ENCODE measurements around the gene PARP6. TPM values are rescaled to one million over a fixed set of nuclear protein-coding genes. Genes with fewer than 3 reads are reported as not detected.

The PARP6 gene
- polyA plus RNA-seq, 1 donor (not counting 4 experiments of a cell fraction or from before 2014, with no cell fraction given), result 51.0 TPM

DNA sequence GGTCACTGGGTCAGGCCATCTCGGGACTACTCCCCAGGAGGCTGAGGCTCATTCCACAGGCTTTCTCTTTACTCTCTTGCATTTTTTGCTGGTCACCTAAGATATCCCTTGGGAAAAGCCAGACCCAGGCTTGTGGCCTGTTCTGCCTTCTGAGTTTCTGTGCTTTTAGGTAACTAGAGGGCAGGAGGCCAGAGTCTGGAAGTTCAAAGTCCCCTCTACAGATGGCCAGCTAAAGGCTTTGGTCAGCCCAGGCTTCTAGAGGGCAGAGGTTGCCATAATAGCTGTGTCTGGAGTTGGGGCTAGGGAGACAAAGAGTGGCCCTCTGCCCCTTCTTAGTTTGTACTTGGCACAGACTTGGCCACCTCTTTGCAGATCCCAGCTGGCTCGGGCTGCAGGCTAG, 8.4 kb upstream of the PARP6 start:
- dilution Hi-C loops (cut with MboI; ENCODE audit: extremely low pct_ligation_motif_present, low sequenced_read_pairs), result no loop called here
- no peaks in the 10 kb centered on the region for H3K27me3 ChIP-seq (ENCODE audit: control insufficient read depth, extremely low read depth, insufficient read depth, low read length)
- H3K9me3 ChIP-seq (ENCODE audit: control insufficient read depth, low read depth, low read length), result no peaks in the 10 kb centered on the region
- no peak overlapping the region for H3K27ac ChIP-seq (ENCODE audit: control insufficient read depth, insufficient read depth, low read length)
- H3K36me3 ChIP-seq (ENCODE audit: control insufficient read depth in 2 of 2, extremely low read depth in 1 of 2, insufficient read depth in 2 of 2, low read length in 2 of 2), result no peaks in the 10 kb centered on the region
- no peak overlapping the region for H3K4me3 ChIP-seq (ENCODE audit: control insufficient read depth in 2 of 3, extremely low read depth in 1 of 3, insufficient read depth in 2 of 3, low read depth in 1 of 3, low read length in 3 of 3)
- H3K4me2 ChIP-seq (ENCODE audit: control insufficient read depth, extremely low read depth, insufficient read depth, low read depth, low read length), result no peak overlapping the region
- H4K20me1 ChIP-seq (ENCODE audit: control insufficient read depth, extremely low read depth, insufficient read depth, low read length), result no peaks in the 10 kb centered on the region
- H2AFZ ChIP-seq (ENCODE audit: control insufficient read depth, low read length), result no peak overlapping the region
- no peaks in the 10 kb centered on the region for H3K9me1 ChIP-seq (ENCODE audit: control insufficient read depth, extremely low read depth, insufficient read depth, low read length)
- H3K9ac ChIP-seq (ENCODE audit: control insufficient read depth, extremely low read depth, insufficient read depth, low read length), result no peak overlapping the region
- peaks cover 14% of the 10 kb centered on the region for H3K4me1 ChIP-seq (ENCODE audit: control insufficient read depth, extremely low read depth, insufficient read depth, low read length)
- no peaks in the 10 kb centered on the region for H3K79me2 ChIP-seq (ENCODE audit: control insufficient read depth, insufficient read depth, low read length)
- no peak for FAIRE-seq
- no peak for TF ChIP-seq EZH2 (IDR thresholded peaks at IDR 0.05; ENCODE audit: low read length)
- TF ChIP-seq, protein P1, sequence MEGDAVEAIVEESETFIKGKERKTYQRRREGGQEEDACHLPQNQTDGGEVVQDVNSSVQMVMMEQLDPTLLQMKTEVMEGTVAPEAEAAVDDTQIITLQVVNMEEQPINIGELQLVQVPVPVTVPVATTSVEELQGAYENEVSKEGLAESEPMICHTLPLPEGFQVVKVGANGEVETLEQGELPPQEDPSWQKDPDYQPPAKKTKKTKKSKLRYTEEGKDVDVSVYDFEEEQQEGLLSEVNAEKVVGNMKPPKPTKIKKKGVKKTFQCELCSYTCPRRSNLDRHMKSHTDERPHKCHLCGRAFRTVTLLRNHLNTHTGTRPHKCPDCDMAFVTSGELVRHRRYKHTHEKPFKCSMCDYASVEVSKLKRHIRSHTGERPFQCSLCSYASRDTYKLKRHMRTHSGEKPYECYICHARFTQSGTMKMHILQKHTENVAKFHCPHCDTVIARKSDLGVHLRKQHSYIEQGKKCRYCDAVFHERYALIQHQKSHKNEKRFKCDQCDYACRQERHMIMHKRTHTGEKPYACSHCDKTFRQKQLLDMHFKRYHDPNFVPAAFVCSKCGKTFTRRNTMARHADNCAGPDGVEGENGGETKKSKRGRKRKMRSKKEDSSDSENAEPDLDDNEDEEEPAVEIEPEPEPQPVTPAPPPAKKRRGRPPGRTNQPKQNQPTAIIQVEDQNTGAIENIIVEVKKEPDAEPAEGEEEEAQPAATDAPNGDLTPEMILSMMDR (optimal IDR thresholded peaks at IDR 0.05 in 1 of 3, IDR thresholded peaks at IDR 0.05 in 1 of 3, conservative IDR thresholded peaks at IDR 0.05 in 1 of 3; ENCODE audit: extremely low read depth in 1 of 3, insufficient read depth in 2 of 3, low read length in 3 of 3), result no peak
- no peak for DNase-seq (ENCODE audit: low read depth, low spot score)

DNA sequence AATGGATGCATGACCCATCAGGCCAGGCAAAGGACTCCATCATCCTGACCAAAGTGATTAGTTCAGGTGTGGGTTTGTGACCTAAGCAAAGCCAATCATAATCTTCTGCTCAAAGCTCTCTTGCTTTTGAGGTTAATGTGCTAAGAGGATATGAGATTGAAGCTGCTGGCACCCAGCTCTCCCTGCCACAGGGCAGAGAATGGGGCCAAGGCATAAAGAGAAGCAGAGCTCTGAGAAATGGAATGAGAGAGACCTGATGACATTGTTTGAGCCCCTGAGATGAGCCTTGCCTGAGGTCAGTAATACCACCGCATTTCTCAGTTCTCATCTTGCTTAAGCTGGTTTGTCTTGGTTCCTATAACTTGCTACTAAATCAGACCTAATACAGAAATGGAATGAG, 6.4 kb upstream of the PARP6 start:
- DNase-seq (ENCODE audit: low read depth, low spot score), result no peak
- Histone ChIP-seq H2AFZ (ENCODE audit: control insufficient read depth, low read length) (no peak overlapping the region), H3K9ac (ENCODE audit: control insufficient read depth, extremely low read depth, insufficient read depth, low read length) (no peak overlapping the region), H3K9me1 (ENCODE audit: control insufficient read depth, extremely low read depth, insufficient read depth, low read length) (no peaks in the 10 kb centered on the region), H3K79me2 (ENCODE audit: control insufficient read depth, insufficient read depth, low read length) (no peaks in the 10 kb centered on the region), H3K4me1 (ENCODE audit: control insufficient read depth, extremely low read depth, insufficient read depth, low read length) (no peaks in the 10 kb centered on the region), H4K20me1 (ENCODE audit: control insufficient read depth, extremely low read depth, insufficient read depth, low read length) (no peaks in the 10 kb centered on the region), H3K9me3 (ENCODE audit: control insufficient read depth, low read depth, low read length) (no peaks in the 10 kb centered on the region), H3K27me3 (ENCODE audit: control insufficient read depth, extremely low read depth, insufficient read depth, low read length) (no peaks in the 10 kb centered on the region), H3K4me3 (ENCODE audit: control insufficient read depth in 2 of 3, extremely low read depth in 1 of 3, insufficient read depth in 2 of 3, low read depth in 1 of 3, low read length in 3 of 3) (no peak overlapping the region), H3K36me3 (ENCODE audit: control insufficient read depth in 2 of 2, extremely low read depth in 1 of 2, insufficient read depth in 2 of 2, low read length in 2 of 2) (no peaks in the 10 kb centered on the region), H3K4me2 (ENCODE audit: control insufficient read depth, extremely low read depth, insufficient read depth, low read depth, low read length) (no peak overlapping the region), H3K27ac (ENCODE audit: control insufficient read depth, insufficient read depth, low read length) (no peak overlapping the region)
- FAIRE-seq, result no peak
- dilution Hi-C loops (cut with MboI; ENCODE audit: extremely low pct_ligation_motif_present, low sequenced_read_pairs), result no loop called here
- TF ChIP-seq, protein P1 (optimal IDR thresholded peaks at IDR 0.05 in 1 of 3, IDR thresholded peaks at IDR 0.05 in 1 of 3, conservative IDR thresholded peaks at IDR 0.05 in 1 of 3; ENCODE audit: extremely low read depth in 1 of 3, insufficient read depth in 2 of 3, low read length in 3 of 3), result no peak
- TF ChIP-seq EZH2 (IDR thresholded peaks at IDR 0.05; ENCODE audit: low read length), result no peak

All from keratinocyte (primary cell).